Measurements from ENCODE around the gene TMPRSS6. TPM values are rescaled to one million over a fixed set of nuclear protein-coding genes. Genes with fewer than 3 reads are reported as not detected.
A peak's percentile ranks its signal among the peaks of the same experiment; 100 is the strongest.
"Not testable (repeated sequence)": the region's sequence is repeated elsewhere in the genome, so short reads cannot be mapped to it uniquely, and the experiment has no call there.

Gene TMPRSS6
- total and polyA plus RNA-seq, 8 donors = 0.25 to 1.5 (median 0.46) TPM; not detected in 4

GRCh38 chr22:37075046-37075445 lies 34.5 kb downstream of the TMPRSS6 start:
- H3K27me3 ChIP-seq = peaks cover 0 to 74% (median 29%) of the 10 kb centered on the region in 3 donors
- 47 to 63% (median 52%) methylated on average over 12 to 17 of the region's 17 CpGs for WGBS, 5 donors
- H3K27ac ChIP-seq = no peak overlapping the region
- peaks cover 0 to 8% (median 4%) of the 10 kb centered on the region in 4 donors for H3K4me1 ChIP-seq
- no peak for DNase-seq
- H3K4me3 ChIP-seq = no peak overlapping the region
- no peaks in the 10 kb centered on the region for H3K9me3 ChIP-seq
- no peaks in the 10 kb centered on the region for H3K36me3 ChIP-seq
- no peak for TF ChIP-seq POLR2A (IDR thresholded peaks at IDR 0.05)
- TF ChIP-seq POLR2AphosphoS5 (IDR thresholded peaks at IDR 0.05) = no peak
- no peak for TF ChIP-seq CTCF (IDR thresholded peaks at IDR 0.05)
- no peak for TF ChIP-seq EP300 (IDR thresholded peaks at IDR 0.05)
- intact Hi-C loops (cut with DNase I; ENCODE audit: low total_unique reads) = no loop called here

GRCh38 chr22:37074537-37074936 lies 35.0 kb downstream of the TMPRSS6 start:
- intact Hi-C loops (cut with DNase I; ENCODE audit: low total_unique reads) = no loop called here
- no peaks in the 10 kb centered on the region for H3K9me3 ChIP-seq
- no peak overlapping the region for H3K27ac ChIP-seq
- DNase-seq = no peak
- peaks cover under 1 to 74% (median 34%) of the 10 kb centered on the region in 3 donors for H3K27me3 ChIP-seq
- no peak overlapping the region for H3K4me3 ChIP-seq
- peaks cover 0 to 8% (median 4%) of the 10 kb centered on the region in 4 donors for H3K4me1 ChIP-seq
- no peaks in the 10 kb centered on the region for H3K36me3 ChIP-seq
- TF ChIP-seq EP300 (IDR thresholded peaks at IDR 0.05) (no peak), POLR2AphosphoS5 (IDR thresholded peaks at IDR 0.05) (no peak)
- WGBS, 5 donors = 70 to 81% (median 79%) methylated on average over 16 of the region's 16 CpGs

GRCh38 chr22:37072673-37073072 lies 36.8 kb downstream of the TMPRSS6 start:
- intact Hi-C loops (cut with DNase I; ENCODE audit: low total_unique reads) = no loop called here
- DNase-seq = no peak
- WGBS, 5 donors = 85 to 96% (median 94%) methylated on average over 8 of the region's 8 CpGs
- Histone ChIP-seq H3K4me1 (peaks cover 0 to 7% (median 3%) of the 10 kb centered on the region in 4 donors), H3K27me3 (peaks cover 8 to 81% (median 52%) of the 10 kb centered on the region in 3 donors), H3K36me3 (no peaks in the 10 kb centered on the region), H3K9me3 (no peaks in the 10 kb centered on the region), H3K27ac (no peak overlapping the region), H3K4me3 (no peak overlapping the region)
- TF ChIP-seq CTCF (IDR thresholded peaks at IDR 0.05) (no peak), POLR2AphosphoS5 (IDR thresholded peaks at IDR 0.05) (peak in 1 of 3 donors; percentile 30), POLR2A (IDR thresholded peaks at IDR 0.05) (no peak), EP300 (IDR thresholded peaks at IDR 0.05) (no peak)

GRCh38 chr22:37071850-37072592 lies 37.5 kb downstream of the TMPRSS6 start:
- intact Hi-C loops (cut with DNase I; ENCODE audit: low total_unique reads) = not testable (repeated sequence)
- WGBS, 5 donors = 91 to 97% (median 95%) methylated on average over 5 of the region's 5 CpGs
- peaks cover 8 to 83% (median 55%) of the 10 kb centered on the region in 3 donors for H3K27me3 ChIP-seq

GRCh38 chr22:37070744-37071143 lies 38.8 kb downstream of the TMPRSS6 start:
- intact Hi-C loops (cut with DNase I; ENCODE audit: low total_unique reads) = no loop called here
- no peak overlapping the region for H3K27ac ChIP-seq
- H3K36me3 ChIP-seq = no peaks in the 10 kb centered on the region
- TF ChIP-seq CTCF (IDR thresholded peaks at IDR 0.05) = no peak
- no peak for TF ChIP-seq EP300 (IDR thresholded peaks at IDR 0.05)
- no peak for TF ChIP-seq POLR2AphosphoS5 (IDR thresholded peaks at IDR 0.05)
- TF ChIP-seq POLR2A (IDR thresholded peaks at IDR 0.05) = no peak
- no peaks in the 10 kb centered on the region for H3K9me3 ChIP-seq
- H3K4me1 ChIP-seq = peaks cover 0 to 6% (median 3%) of the 10 kb centered on the region in 4 donors
- H3K4me3 ChIP-seq = no peak overlapping the region
- H3K27me3 ChIP-seq = peaks cover 8 to 84% (median 50%) of the 10 kb centered on the region in 3 donors
- no peak for DNase-seq
- 38 to 55% (median 47%) methylated on average over 2 to 9 of the region's 9 CpGs for WGBS, 5 donors

More at GRCh38 chr22:37071850-37072592, 37.5 kb downstream of the TMPRSS6 start:
- H3K9me3 ChIP-seq, DNase-seq, H3K36me3 ChIP-seq, H3K27ac ChIP-seq, H3K4me3 ChIP-seq, H3K4me1 ChIP-seq: not testable (repeated sequence)

All from stomach (tissue), 9 donors.